MCF 10A (cell line): ENCODE results near the gene FGFR3. TPM values are rescaled to one million over a fixed set of nuclear protein-coding genes. Genes with fewer than 3 reads are reported as not detected.

ENCODE experiments used
- BruUV-seq: library from RNA; stranded (reverse); fragments of 400-500 nt; replicated peaks from 2 replicates; lab custom pipeline; 2021; lab: Mats Ljungman, UMichigan
- CTCF ChIA-PET: fragments of 300-600 bp; sonication (Branson Sonifier 250); formaldehyde crosslinking; extraction: SDS; loops from one replicate; lab custom pipeline; 2021; ENCODE audit warnings: antibody characterized with exemption, inconsistent platforms; lab: Yijun Ruan, JAX
- POLR2A ChIA-PET: fragments of 300-600, 350-650 bp; sonication (Branson Sonifier 250); formaldehyde crosslinking; extraction: SDS; loops from one replicate; lab custom pipeline; 2020; ENCODE audit warnings: antibody characterized with exemption, inconsistent platforms; lab: Yijun Ruan, JAX
- DNase-seq: peaks from one replicate; pipeline ENCODE4 v3.0.0-alpha.2; 2018; ENCODE audit not compliant: unreplicated experiment
- H3K27ac Mint-ChIP-seq: one replicate; pipeline ENCODE4 v1.8.0; 2022; ENCODE audit warnings: mild to moderate bottlenecking, low read depth, mixed read lengths; ENCODE audit not compliant: unreplicated experiment
- H3K27me3 Mint-ChIP-seq: one replicate; pipeline ENCODE4 v1.8.0; 2022; ENCODE audit warnings: mixed read lengths; ENCODE audit not compliant: insufficient read depth, unreplicated experiment
- H3K36me3 Mint-ChIP-seq: one replicate; pipeline ENCODE4 v1.8.0; 2022; ENCODE audit warnings: mild to moderate bottlenecking, moderate library complexity, mixed read lengths; ENCODE audit not compliant: insufficient read depth, unreplicated experiment
- H3K4me1 Mint-ChIP-seq: one replicate; pipeline ENCODE4 v1.8.0; 2022; ENCODE audit warnings: mixed read lengths; ENCODE audit not compliant: insufficient read depth, unreplicated experiment
- H3K4me3 Mint-ChIP-seq: one replicate; pipeline ENCODE4 v1.8.0; 2022; ENCODE audit warnings: mild to moderate bottlenecking, moderate library complexity, mixed read lengths; ENCODE audit not compliant: unreplicated experiment
- H3K9me3 Mint-ChIP-seq: one replicate; pipeline ENCODE4 v1.8.0; 2022; ENCODE audit warnings: mixed read lengths; ENCODE audit not compliant: unreplicated experiment
- intact Hi-C: fragments of 100-400 bp; cut with micrococcal nuclease; formaldehyde crosslinking; loops from 2 replicates; pipeline ENCODE4 v1.14.1; 2022
- total RNA-seq: library from RNA; stranded (reverse); gene quantifications from 2 replicates; pipeline ENCODE4 v1.2.3, GENCODE V29; 2022
- TF ChIP-seq, protein P1 (sequence below): fragments of 200-600 bp; IDR thresholded peaks from one replicate; pipeline ENCODE4 v1.8.0; 2022; ENCODE audit warnings: antibody characterized with exemption, mild to moderate bottlenecking; ENCODE audit not compliant: unreplicated experiment

FGFR3 gene
- total RNA-seq, 1 experiment from 2014 or later, result 6.5 TPM

DNA sequence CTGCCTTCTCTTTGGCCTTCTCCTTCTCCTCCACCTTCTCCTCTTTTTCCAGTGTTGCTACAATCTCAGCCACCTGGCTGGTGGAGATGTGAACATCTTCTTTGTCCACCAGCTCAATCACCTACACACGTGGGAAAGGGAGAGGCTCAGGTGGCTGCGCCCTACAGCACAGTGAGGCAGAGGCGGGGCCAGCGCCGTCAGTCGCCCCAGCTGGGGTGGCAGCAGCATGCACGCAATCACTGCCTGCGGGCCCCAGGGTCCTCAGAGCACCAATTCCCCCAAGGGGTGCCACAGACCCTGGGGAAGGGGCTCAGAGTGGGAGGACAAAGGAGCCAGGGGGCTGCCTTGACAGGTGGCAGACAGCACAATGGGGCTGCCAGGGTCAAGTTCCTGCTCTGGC is 21.4 kb downstream of the FGFR3 start:
- intact Hi-C loops, result loop anchor here (10.0 kb wide), 1 partner anchor 80 kb away; no protein-coding TSS in a partner anchor
- no peak overlapping the region for H3K27ac Mint-ChIP-seq
- H3K9me3 Mint-ChIP-seq, result no peaks in the 10 kb centered on the region
- H3K36me3 Mint-ChIP-seq, result peaks cover 75% of the 10 kb centered on the region
- no peak overlapping the region for H3K4me3 Mint-ChIP-seq
- no peaks in the 10 kb centered on the region for H3K4me1 Mint-ChIP-seq
- ChIA-PET POLR2A (interaction anchor here (1.7 kb wide), 1 partner anchor 66 kb away, joined by 4 read pairs; no protein-coding TSS in a partner anchor), CTCF (interaction anchor here (0.6 to 13.7 kb wide), 4 partner anchors 68 to 161 kb away, joined by 3 to 151 read pairs (median 4); no protein-coding TSS in a partner anchor)
- no peaks in the 10 kb centered on the region for H3K27me3 Mint-ChIP-seq
- TF ChIP-seq, protein P1, sequence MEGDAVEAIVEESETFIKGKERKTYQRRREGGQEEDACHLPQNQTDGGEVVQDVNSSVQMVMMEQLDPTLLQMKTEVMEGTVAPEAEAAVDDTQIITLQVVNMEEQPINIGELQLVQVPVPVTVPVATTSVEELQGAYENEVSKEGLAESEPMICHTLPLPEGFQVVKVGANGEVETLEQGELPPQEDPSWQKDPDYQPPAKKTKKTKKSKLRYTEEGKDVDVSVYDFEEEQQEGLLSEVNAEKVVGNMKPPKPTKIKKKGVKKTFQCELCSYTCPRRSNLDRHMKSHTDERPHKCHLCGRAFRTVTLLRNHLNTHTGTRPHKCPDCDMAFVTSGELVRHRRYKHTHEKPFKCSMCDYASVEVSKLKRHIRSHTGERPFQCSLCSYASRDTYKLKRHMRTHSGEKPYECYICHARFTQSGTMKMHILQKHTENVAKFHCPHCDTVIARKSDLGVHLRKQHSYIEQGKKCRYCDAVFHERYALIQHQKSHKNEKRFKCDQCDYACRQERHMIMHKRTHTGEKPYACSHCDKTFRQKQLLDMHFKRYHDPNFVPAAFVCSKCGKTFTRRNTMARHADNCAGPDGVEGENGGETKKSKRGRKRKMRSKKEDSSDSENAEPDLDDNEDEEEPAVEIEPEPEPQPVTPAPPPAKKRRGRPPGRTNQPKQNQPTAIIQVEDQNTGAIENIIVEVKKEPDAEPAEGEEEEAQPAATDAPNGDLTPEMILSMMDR, result no peak
- BruUV-seq, result no TSS peak
- no peak for DNase-seq

- ChIA-PET POLR2A (interaction anchor here (0.5 kb wide), 1 partner anchor 405 kb away, joined by 3 read pairs; no protein-coding TSS in a partner anchor), CTCF (interaction anchor here (0.6 to 13.7 kb wide), 2 partner anchors 12 to 69 kb away, joined by 3 to 151 read pairs; no protein-coding TSS in a partner anchor)
- no peak overlapping the region for H3K27ac Mint-ChIP-seq
- H3K27me3 Mint-ChIP-seq, result no peaks in the 10 kb centered on the region
- DNase-seq, result no peak
- intact Hi-C loops, result loop anchor here (10.0 kb wide), 1 partner anchor 79 kb away; no protein-coding TSS in a partner anchor
- no peak overlapping the region for H3K4me3 Mint-ChIP-seq
- H3K9me3 Mint-ChIP-seq, result no peaks in the 10 kb centered on the region
- H3K36me3 Mint-ChIP-seq, result peaks cover 84% of the 10 kb centered on the region
- H3K4me1 Mint-ChIP-seq, result no peaks in the 10 kb centered on the region
- no TSS peak for BruUV-seq
- TF ChIP-seq, protein P1, result no peak
Measured at GRCh38 chr4:1815096-1815996, 22.3 kb downstream of the FGFR3 start.

DNA sequence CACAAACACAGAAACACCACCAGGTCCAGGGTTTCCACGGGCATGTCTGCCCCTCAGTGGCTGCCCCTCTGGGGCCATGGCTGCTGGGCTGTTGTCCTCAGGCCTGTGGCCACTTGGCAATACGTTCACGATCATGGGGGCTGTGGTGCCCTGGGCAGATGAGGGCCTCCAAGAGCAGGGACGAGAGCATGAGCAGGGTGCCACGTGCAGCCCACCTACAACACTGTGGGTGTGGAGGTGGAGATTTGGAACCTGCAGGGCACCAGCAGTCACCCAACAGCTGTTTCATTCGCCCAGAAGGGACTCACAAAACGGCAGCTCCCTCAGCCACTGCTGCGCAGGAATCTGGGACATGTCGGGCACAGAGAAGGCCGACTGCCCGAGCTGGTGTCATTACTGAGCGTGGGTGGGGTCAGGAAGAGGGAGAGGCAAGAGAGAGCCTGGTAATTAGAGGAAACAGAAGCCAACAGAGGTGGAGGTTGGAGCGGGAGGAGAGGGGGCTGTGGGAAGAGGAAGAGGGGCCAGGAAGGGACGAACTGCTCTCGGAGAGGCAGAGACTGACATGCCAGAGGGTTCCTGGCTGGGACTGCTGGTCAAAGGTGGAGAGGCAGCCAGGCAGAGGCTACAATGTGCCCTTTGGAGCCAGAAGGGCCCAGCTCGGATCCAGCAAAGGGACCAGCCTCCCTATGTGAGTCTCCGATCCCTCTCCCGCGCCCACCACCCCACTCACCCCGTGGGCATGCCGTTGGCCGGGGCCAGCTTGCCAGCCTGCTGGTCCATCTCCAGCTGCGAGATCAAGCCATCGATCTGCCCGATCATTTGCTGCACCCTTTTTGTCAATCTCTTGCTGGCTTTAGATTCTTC is 23.1 kb downstream of the FGFR3 start:
- no peaks in the 10 kb centered on the region for H3K4me1 Mint-ChIP-seq
- no peak overlapping the region for H3K27ac Mint-ChIP-seq
- no peaks in the 10 kb centered on the region for H3K9me3 Mint-ChIP-seq
- H3K36me3 Mint-ChIP-seq, result peaks cover 88% of the 10 kb centered on the region
- H3K27me3 Mint-ChIP-seq, result no peaks in the 10 kb centered on the region
- H3K4me3 Mint-ChIP-seq, result no peak overlapping the region
- intact Hi-C loops, result loop anchor here (10.0 kb wide), 1 partner anchor 79 kb away; no protein-coding TSS in a partner anchor
- TF ChIP-seq, protein P1, result no peak
- CTCF ChIA-PET, result interaction anchor here (0.6 to 13.7 kb wide), 2 partner anchors 11 to 70 kb away, joined by 3 to 151 read pairs; no protein-coding TSS in a partner anchor
- BruUV-seq, result no TSS peak
- POLR2A ChIA-PET, result interaction anchor here (0.5 kb wide), 1 partner anchor 404 kb away, joined by 3 read pairs; no protein-coding TSS in a partner anchor
- no peak for DNase-seq
